ENCODE data around the gene OXA1L.
"Not testable (repeated sequence)": the region's sequence is repeated elsewhere in the genome, so short reads cannot be mapped to it uniquely, and the experiment has no call there.

Gene OXA1L

DNA sequence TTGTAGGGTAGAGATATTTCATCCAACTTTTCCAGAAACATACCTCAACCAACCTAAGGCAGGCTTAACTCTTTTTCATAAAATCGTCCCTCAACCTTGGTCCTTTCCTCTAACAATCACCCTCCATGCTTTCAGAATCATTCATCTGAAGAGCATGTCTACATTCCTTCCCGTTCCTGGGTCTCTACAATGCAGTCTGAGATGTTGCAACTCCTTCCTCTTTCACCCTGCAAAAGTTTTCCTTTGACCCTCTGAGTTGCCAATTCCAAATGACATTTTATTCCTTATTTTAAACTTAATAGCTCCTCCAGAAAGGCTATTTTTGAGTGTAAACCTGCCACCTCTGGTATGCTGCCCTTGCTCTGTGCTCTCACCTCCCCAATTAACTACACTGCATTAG, 32.0 kb downstream of the OXA1L start:
- DNase-seq (ENCODE audit: low read depth in 1 of 2, low spot score in 1 of 2), result no peak

- no peak for DNase-seq (ENCODE audit: low read depth in 1 of 2, low spot score in 1 of 2)
These were observed 33.9 kb downstream of the OXA1L start for GRCh38 chr14:22800346-22800745.

- no peak for DNase-seq (ENCODE audit: low read depth in 1 of 2, low spot score in 1 of 2)
These were observed 35.2 kb downstream of the OXA1L start for GRCh38 chr14:22801716-22802115.

- no peak for DNase-seq (ENCODE audit: low read depth in 1 of 2, low spot score in 1 of 2)
These were observed 36.6 kb downstream of the OXA1L start for GRCh38 chr14:22802860-22803686.

- DNase-seq (ENCODE audit: low read depth in 1 of 2, low spot score in 1 of 2), result no peak
These were observed 37.1 kb downstream of the OXA1L start for GRCh38 chr14:22803687-22803974.

GRCh38 chr14:22805235-22805634, 38.7 kb downstream of the OXA1L start:
- DNase-seq (ENCODE audit: low read depth in 1 of 2, low spot score in 1 of 2), result not testable (repeated sequence)

- DNase-seq (ENCODE audit: low read depth in 1 of 2, low spot score in 1 of 2), result no peak
These were observed 41.1 kb downstream of the OXA1L start for GRCh38 chr14:22807432-22808087.

- DNase-seq (ENCODE audit: low read depth in 1 of 2, low spot score in 1 of 2), result no peak
These were observed 42.1 kb downstream of the OXA1L start for GRCh38 chr14:22808388-22809209.

DNA sequence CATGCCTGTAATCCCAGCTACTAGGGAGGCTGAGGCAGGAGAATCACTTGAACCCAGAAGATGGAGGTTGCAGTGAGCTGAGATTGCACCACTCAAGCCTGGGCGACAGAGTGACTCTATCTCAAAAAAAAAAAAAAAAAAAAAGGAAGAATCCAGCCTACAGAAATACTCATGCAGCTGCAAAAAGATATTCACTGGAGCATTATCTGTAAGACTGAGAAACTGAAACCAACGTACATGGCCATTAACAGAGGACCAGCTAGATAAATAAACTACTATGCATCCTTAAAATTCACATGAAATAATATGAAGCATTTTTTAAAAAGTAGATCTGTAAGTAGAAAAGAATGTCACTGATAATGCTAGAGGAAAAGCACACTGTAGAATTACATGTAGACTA, 45.2 kb downstream of the OXA1L start:
- no peak for DNase-seq (ENCODE audit: low read depth in 1 of 2, low spot score in 1 of 2)

- DNase-seq (ENCODE audit: low read depth in 1 of 2, low spot score in 1 of 2), result no peak
These were observed 46.3 kb downstream of the OXA1L start for GRCh38 chr14:22812744-22813143.

DNA sequence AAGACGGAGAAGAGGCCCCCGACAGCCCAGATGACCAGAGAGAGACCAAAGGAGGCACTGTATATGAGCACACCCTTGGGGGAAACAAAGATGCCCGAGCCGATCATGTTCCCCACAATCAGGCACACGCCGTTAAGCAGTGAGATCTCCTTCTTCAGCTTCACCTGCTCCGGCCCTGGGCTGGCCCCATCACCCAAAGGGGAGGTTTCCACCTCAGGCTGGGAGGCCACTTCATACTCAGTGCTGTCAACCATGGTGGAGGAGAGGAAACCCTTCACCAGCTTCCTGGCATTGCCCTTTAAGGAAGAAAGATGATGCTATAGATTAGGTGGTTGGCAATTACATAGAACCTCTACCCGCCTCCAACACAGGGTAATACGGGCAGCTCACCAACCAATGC, 46.7 kb downstream of the OXA1L start:
- no peak for DNase-seq (ENCODE audit: low read depth in 1 of 2, low spot score in 1 of 2)

- DNase-seq (ENCODE audit: low read depth in 1 of 2, low spot score in 1 of 2), result no peak
These were observed 47.9 kb downstream of the OXA1L start for GRCh38 chr14:22814373-22814772.

DNA sequence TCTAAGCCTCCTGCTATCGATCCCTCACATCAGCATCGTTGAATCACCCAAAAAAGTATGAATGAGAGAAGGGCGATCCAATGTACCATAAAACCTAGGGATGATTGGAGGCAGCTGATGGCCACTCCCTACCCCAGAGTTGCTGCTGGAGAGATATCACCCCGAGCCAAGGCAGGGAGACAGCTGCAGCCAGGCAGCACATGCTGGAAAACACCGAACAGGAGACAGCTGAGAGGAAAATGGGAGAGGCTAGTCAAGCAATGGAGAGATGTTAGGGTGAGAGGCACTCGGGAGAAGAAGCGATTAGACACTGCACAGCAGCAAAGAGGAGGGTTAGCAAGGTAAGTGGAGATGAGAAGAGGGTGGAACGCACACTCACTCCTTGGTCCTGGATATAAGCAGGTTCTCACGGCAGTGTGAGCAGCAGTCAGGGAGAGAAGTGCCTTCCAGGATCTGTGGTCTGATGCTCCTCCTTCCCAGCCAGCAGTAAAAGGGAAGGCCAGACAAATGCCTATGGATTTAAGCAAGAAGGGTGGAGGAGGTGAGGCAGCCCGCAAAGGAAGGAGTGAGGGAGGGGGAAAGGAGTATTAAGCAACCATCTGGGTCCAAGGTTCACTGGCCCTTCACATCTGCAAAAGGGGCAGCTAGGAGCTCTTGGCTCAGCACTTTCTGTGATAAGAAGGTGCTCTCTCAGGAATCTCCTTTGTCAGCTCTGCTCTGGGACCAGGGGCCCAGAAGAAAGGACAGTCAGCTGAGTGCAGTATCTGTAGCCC, 48.6 kb downstream of the OXA1L start, which contains the start of gene SLC7A7:
Gene SLC7A7, minus strand, starts transcription at position 495 of the 773 bp plus-strand sequence. CDS start 2,037 bp downstream, outside the sequence.
- no peak for DNase-seq (ENCODE audit: low read depth in 1 of 2, low spot score in 1 of 2)

DNA sequence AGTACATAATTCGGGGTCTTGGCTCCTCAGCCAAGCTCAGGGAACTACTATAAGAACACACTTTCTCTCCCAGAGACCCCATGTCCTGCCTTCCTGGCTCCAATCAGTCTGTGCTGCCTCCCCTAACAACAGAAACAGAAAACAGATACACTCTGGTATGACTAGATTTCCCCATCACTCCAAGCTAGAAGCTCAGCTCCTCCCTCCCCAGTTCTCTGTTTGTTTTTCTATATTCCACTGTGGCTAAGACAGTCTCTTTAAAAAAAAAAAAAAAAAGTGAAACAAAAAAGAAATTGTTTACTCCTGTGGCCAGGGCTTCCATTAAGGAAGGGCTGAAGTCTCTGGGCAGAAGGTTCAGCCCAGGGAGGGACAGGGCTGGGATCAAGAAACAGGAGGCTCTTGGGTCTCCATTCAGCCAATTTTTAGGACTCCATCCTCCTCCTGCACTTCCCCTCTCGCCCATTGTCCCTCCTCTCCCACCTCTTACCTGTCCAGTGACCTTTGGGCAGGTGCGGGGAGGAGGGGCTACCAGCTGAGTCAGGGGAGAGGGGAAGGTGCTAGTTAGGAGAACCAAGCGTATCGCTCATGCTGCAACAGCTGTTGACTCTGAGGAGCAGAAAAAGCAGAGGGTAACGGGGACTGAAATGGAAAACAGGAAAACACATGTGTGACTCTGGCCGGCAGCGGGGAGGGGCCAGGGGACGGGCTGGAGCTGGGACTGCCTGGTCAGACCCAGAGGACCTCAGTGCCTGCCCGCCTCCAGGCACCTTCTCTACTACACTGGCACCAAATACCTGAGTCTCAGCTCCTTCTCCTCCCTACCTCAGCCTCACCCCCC, 52.9 kb downstream of the OXA1L start:
- DNase-seq (ENCODE audit: low read depth in 1 of 2, low spot score in 1 of 2), result no peak

DNA sequence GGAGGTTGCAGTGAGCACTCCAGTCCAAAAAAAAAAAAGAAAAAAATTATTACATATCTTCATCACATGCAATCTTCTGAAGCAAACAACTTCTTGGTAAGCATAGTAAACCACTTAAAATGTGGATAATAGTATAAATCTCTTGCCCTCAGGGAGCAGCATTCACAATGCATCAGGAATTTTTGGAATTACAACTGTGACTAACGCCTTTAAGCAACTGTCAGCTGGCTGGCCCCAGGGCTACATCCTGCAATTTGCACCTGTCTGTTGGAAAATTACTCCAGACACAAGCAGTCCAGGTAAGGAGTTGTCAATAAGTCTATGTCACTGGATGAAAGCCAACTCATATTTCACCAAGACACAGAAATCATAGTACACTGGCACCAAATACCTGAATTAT, 54.2 kb downstream of the OXA1L start:
- no peak for DNase-seq (ENCODE audit: low read depth in 1 of 2, low spot score in 1 of 2)

DNA sequence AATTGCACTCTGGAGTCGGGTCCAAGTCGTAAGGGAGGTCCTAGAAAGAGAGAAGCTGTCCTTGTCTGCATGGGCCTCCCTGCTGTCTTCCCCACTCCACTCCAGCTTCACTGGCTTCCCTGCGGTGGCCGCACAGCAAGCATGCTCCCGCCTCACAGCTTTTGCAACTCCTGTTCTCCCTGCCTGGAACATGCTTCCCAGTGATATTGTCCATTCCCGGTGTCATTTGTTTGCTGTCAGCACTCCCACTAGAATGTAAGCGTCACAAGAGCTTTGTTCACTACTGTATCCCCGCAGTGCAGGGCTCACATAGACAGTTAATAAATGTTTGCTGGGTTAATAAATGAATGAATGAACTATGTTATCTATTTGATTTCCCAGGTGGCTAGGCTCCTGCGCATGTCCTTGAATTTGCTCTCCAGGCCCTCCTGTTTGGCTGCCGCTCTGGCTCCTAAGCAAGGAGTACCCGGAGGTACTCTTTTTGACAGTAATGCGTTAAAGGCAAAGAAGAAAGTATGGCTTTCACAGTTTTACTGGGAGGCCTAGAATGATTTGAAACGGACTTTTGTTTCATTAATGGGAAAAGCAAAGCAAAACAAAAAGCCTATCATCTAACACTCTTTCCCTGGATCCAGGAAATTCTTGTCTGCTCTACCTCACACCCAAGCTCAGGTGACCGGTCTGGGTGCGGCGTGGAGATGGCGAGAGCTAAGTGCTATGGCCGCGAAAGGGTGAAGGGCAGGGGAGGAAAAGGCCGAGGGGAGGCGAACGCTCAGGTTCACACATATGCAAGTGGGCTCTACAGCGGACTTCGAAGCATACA, 54.9 kb downstream of the OXA1L start:
- DNase-seq (ENCODE audit: low read depth in 1 of 2, low spot score in 1 of 2), result no peak

DNA sequence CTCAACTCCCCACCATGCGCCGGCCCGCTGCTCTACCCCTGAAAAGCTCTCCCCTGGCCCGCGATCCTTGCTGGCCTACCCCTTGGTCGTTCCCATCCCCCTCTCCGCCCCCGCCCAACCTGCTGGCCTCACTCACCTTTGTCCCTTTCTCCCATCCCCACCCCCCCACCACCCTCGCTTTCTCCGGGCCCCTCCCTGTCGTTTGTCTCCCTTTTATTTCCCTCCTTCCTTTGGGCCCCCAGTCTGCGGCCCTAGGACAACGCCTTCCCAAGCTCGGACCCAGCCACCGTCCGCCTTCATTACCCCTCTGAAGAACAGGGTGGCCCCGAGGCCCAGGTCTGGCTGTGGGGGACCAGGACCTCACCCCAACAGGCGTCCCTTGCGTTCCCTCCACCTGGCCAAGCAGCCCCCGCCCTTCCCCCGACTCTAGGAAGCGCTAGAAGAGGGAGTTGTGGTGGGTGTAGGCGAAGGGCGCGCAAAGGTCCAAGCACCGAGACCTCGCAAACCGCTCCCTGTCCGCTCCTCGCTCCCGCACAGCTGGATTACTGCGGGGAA, 55.6 kb downstream of the OXA1L start:
- DNase-seq (ENCODE audit: low read depth in 1 of 2, low spot score in 1 of 2), result no peak
